Spleen (tissue), 11 donors: ENCODE measurements around the gene BAG2. TPM values are rescaled to one million over a fixed set of nuclear protein-coding genes. Genes with fewer than 3 reads are reported as not detected.

Experiments
- DNase-seq: peaks from one replicate; pipeline ENCODE4 v3.0.0-alpha.2; 2020
- H3K27ac ChIP-seq, 8 donors: fragments of 200-600 bp; sonication (generic) in 7 of 8; 1 replicate in 4 of 8; 2 replicates in 4 of 8; pipeline versions ENCODE4 v1.5.0 to v1.8.0; 2016 to 2021; ENCODE audit warnings: inconsistent platforms in 4 of 8, mild to moderate bottlenecking in 4 of 8, moderate library complexity in 1 of 8
- H3K27me3 ChIP-seq, 7 donors: fragments of 200-600 bp; sonication (generic) in 6 of 7; replicated peaks in 1 of 7; 1 replicate in 4 of 7; 2 replicates in 3 of 7; pipeline versions ENCODE4 v1.5.0 to v1.8.0; 2016 to 2021; ENCODE audit warnings: inconsistent platforms in 3 of 7, mild to moderate bottlenecking in 1 of 7
- H3K36me3 ChIP-seq, 6 donors: fragments of 200-600 bp; sonication (generic) in 5 of 6; 1 replicate in 4 of 6; 2 replicates in 2 of 6; pipeline versions ENCODE4 v1.5.0 to v1.8.0; 2016 to 2021; ENCODE audit warnings: inconsistent platforms in 2 of 6
- H3K4me1 ChIP-seq, 6 donors: fragments of 200-600 bp; sonication (generic) in 5 of 6; 1 replicate in 3 of 6; 2 replicates in 3 of 6; pipeline versions ENCODE4 v1.5.0 to v1.8.0; 2016 to 2021; ENCODE audit warnings: inconsistent platforms in 3 of 6
- H3K4me3 ChIP-seq, 8 donors: fragments of 200-600 bp; sonication (generic) in 7 of 8; 1 replicate in 4 of 8; 2 replicates in 4 of 8; pipeline versions ENCODE4 v1.5.0 to v1.8.0; 2016 to 2021; ENCODE audit warnings: inconsistent platforms in 4 of 8, mild to moderate bottlenecking in 4 of 8, moderate library complexity in 2 of 8
- H3K9me3 ChIP-seq, 8 donors: fragments of 200-600 bp; sonication (generic) in 7 of 8; 1 replicate in 4 of 8; 2 replicates in 4 of 8; pipeline versions ENCODE4 v1.5.0 to v1.8.0; 2016 to 2021; ENCODE audit warnings: inconsistent platforms in 4 of 8
- CTCF ChIP-seq, 11 experiments: fragments of 200-600 bp in 7 of 11; fragments of 450-650 bp in 4 of 11; sonication (generic) in 4 of 11; IDR thresholded peaks in 8 of 11; conservative IDR thresholded peaks in 3 of 11; 1 replicate in 7 of 11; 2 replicates in 4 of 11; pipeline versions ENCODE4 v1.4.0 to v1.8.0; 2016 to 2021; ENCODE audit warnings: antibody characterized with exemption in 11 of 11, inconsistent platforms in 4 of 11, mild to moderate bottlenecking in 1 of 11
- POLR2A ChIP-seq, 3 donors: fragments of 450-650 bp; IDR thresholded peaks; one replicate each; pipeline ENCODE4 v1.5.1; 2017; ENCODE audit warnings: antibody characterized with exemption in 3 of 3, mild to moderate bottlenecking in 1 of 3
- POLR2AphosphoS5 ChIP-seq, 3 donors: sonication (generic); formaldehyde crosslinking; IDR thresholded peaks; one replicate each; pipeline ENCODE4 v1.5.1; 2017; ENCODE audit warnings: antibody characterized with exemption in 3 of 3
- WGBS, 5 donors: extraction: QIAGEN DNeasy Blood & Tissue Kit in 3 of 5; methylation state at CpG; one replicate each; pipeline versions ENCODE4 v1.1.5 to v1.1.7; 2013 to 2018; 5-methylcytosine and 5-hydroxymethylcytosine counted together
- intact Hi-C: fragments of 100-400 bp; cut with DNase I; formaldehyde crosslinking; loops from one replicate; pipeline ENCODE4 v1.15.0; 2023; ENCODE audit warnings: low total_unique reads
- polyA plus RNA-seq, 3 donors: library from polyadenylated mRNA; stranded (reverse); fragments of 200-250 nt; gene quantifications; one replicate each; pipeline ENCODE4 v1.2.1, GENCODE V29; 2013
- total RNA-seq, 7 donors: library from RNA; depleted of rRNA in 3 of 7; stranded (reverse); fragments of >200 nt in 3 of 7; fragmentation: NEBNext Ultra II Directional in 4 of 7; extraction: Animal tissue kit (Norgen Biotek cat#: 25700) in 4 of 7; gene quantifications; one replicate each; pipeline versions ENCODE4 v1.1.0 to v1.2.1, GENCODE V29; 2016 to 2021
- donor health status: healthy with polysubstance abuse.
- donor health status: DM: no; HTN: no; CAD: no; lungs with moderate emphysema.
- donor health status: DM: no; HTN: no; CAD: no.
- donor health status: Bipolar disorder and iron deficiency.
- donor health status: healthy.
- donor health status: DM: no; HTN: no; CAD: no.
- donor health status: DM: yes; HTN: yes; CAD: no.

BAG2 gene
- total and polyA plus RNA-seq, 10 donors = 0.98 to 3.8 (median 2.0) TPM

GRCh38 chr6:57177545-57178265 lies 5.6 kb downstream of the BAG2 start:
- H3K27ac ChIP-seq = no peak overlapping the region
- H3K4me1 ChIP-seq = peaks cover 4 to 17% (median 13%) of the 10 kb centered on the region in 6 donors
- TF ChIP-seq POLR2A (IDR thresholded peaks at IDR 0.05) (no peak), CTCF (IDR thresholded peaks at IDR 0.05 in 8 of 11, conservative IDR thresholded peaks at IDR 0.05 in 3 of 11) (no peak), POLR2AphosphoS5 (IDR thresholded peaks at IDR 0.05) (no peak)
- intact Hi-C loops = loop anchor here (10.0 kb wide), 1 partner anchor 47 kb away; the partner anchor contains the start of gene RAB23
- no peak overlapping the region for H3K4me3 ChIP-seq
- DNase-seq = no peak
- H3K9me3 ChIP-seq = no peaks in the 10 kb centered on the region
- WGBS, 5 donors = 85 to 94% (median 87%) methylated on average over 11 of the region's 11 CpGs
- H3K36me3 ChIP-seq = peaks cover 0 to 8% (median 2%) of the 10 kb centered on the region in 6 donors
- H3K27me3 ChIP-seq = no peaks in the 10 kb centered on the region

DNA sequence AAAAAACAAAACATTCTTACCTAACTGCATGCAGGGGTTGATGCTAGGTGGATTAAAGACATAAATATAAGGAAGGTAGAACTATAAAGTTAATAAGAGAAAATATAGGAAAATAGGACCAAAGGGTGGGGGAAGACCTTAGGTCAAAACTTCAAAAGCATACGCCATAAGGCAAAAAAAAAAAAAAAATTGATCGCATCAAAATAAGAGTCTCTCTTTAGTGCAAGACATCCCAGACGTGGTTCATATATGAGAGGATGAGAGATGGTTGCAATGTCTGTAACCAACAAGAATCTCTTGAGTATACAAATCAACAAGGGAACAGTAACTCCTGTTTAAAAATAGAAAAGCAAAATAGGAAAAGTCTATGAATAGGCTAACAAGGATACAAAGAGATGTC lies 8.5 kb downstream of the BAG2 start:
- no peak overlapping the region for H3K27ac ChIP-seq
- peaks cover 0 to 32% (median 14%) of the 10 kb centered on the region in 6 donors for H3K36me3 ChIP-seq
- no peaks in the 10 kb centered on the region for H3K9me3 ChIP-seq
- TF ChIP-seq POLR2A (IDR thresholded peaks at IDR 0.05) (no peak), CTCF (IDR thresholded peaks at IDR 0.05 in 8 of 11, conservative IDR thresholded peaks at IDR 0.05 in 3 of 11) (no peak)
- intact Hi-C loops = no loop called here
- H3K4me3 ChIP-seq = no peak overlapping the region
- 88 to 96% (median 91%) methylated on average over 3 of the region's 3 CpGs for WGBS, 5 donors
- no peaks in the 10 kb centered on the region for H3K4me1 ChIP-seq
- DNase-seq = no peak
- H3K27me3 ChIP-seq = no peaks in the 10 kb centered on the region

DNA sequence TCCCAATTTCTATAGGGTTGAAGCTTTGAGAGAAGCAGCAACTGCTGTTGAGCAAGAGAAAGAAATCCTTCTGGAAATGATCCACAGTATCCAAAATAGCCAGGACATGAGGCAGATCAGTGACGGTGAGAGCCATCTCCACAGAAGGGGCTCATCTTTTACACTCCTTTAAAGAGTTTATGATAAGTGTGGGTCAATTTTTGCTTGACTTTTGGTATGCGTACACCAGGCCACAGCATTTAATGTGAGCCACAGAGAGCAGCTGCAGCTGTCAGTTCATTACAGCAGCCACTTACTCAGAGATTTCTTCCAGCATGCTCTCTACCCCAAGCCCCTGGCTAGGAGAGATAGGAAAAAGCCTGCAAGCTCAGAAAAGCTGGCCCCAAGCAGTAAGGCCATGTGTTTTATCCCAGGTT lies 9.9 kb downstream of the BAG2 start:
- Histone ChIP-seq H3K9me3 (no peaks in the 10 kb centered on the region), H3K36me3 (peaks cover 0 to 32% (median 14%) of the 10 kb centered on the region in 6 donors), H3K4me3 (no peak overlapping the region), H3K4me1 (no peaks in the 10 kb centered on the region), H3K27ac (no peak overlapping the region), H3K27me3 (no peaks in the 10 kb centered on the region)
- no peak for DNase-seq
- 79 to 87% (median 84%) methylated on average over 2 of the region's 2 CpGs for WGBS, 5 donors
- TF ChIP-seq CTCF (IDR thresholded peaks at IDR 0.05 in 8 of 11, conservative IDR thresholded peaks at IDR 0.05 in 3 of 11) = no peak
- TF ChIP-seq POLR2AphosphoS5 (IDR thresholded peaks at IDR 0.05) = no peak
- no peak for TF ChIP-seq POLR2A (IDR thresholded peaks at IDR 0.05)
- intact Hi-C loops = no loop called here

DNA sequence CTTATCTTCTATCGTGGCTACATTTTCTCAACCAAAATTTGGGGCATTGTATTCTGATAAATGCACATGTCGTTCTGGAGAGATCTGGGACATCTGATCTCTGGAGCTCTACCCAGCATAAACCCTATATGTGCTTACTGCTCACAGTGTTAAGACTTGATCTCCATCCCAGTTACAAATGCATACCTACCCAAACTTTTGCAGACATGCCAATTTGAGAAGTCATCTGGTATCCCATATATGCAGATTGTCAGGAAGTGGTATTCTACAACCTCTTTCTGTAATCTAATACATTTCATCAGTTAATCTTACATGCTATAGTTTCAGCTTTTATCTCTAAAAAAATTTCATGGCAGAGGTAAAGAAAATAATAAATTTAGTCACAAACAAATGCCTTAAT lies 11.2 kb downstream of the BAG2 start:
- no peak for DNase-seq
- H3K9me3 ChIP-seq = no peaks in the 10 kb centered on the region
- no peak overlapping the region for H3K4me3 ChIP-seq
- no peak overlapping the region for H3K27ac ChIP-seq
- no peak for TF ChIP-seq POLR2A (IDR thresholded peaks at IDR 0.05)
- no peak for TF ChIP-seq POLR2AphosphoS5 (IDR thresholded peaks at IDR 0.05)
- TF ChIP-seq CTCF (IDR thresholded peaks at IDR 0.05 in 8 of 11, conservative IDR thresholded peaks at IDR 0.05 in 3 of 11) = no peak
- H3K27me3 ChIP-seq = no peaks in the 10 kb centered on the region
- intact Hi-C loops = no loop called here
- no peaks in the 10 kb centered on the region for H3K4me1 ChIP-seq
- WGBS, 5 donors = 90 to 100% (median 93%) methylated on average over 2 of the region's 2 CpGs
- peaks cover 0 to 32% (median 14%) of the 10 kb centered on the region in 6 donors for H3K36me3 ChIP-seq
